Stimulated activated CD4-positive, alpha-beta T cell treated with anti-CD3 and anti-CD28 coated beads, Interleukin-1b, Interleukin-23, amount 100 ng/mL, for 1 hour (primary cell): ENCODE data around the gene ITPKC.
A peak's percentile ranks its signal among the peaks of the same experiment; 100 is the strongest.
"Not testable (repeated sequence)": the region's sequence is repeated elsewhere in the genome, so short reads cannot be mapped to it uniquely, and the experiment has no call there.

Experiments
- DNase-seq, 2 donors: peaks; one replicate each; pipeline ENCODE4 v3.0.0-alpha.2; 2020; ENCODE audit warnings: low read depth in 2 of 2

Gene ITPKC

DNA sequence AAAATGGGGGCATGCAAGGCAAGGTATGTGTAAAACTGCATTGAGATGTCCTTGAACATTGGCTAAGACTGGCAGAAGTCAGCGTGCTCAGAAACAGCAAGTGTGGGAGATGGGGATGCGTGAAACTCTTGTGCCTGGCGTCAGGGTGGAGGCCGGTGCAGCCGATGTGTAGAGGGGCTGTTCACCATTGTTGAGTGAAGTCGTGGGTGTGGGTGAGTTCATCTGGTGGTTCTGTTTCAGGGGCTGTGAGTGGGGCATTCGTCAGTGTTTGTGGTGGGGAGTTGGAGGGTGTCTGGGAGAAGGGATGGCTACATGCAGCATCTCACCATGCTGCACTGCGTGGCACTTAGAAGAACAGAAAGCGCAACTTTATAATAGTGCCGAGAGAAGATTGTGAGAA is 47.1 kb downstream of the ITPKC start:
- no peak for DNase-seq

DNA sequence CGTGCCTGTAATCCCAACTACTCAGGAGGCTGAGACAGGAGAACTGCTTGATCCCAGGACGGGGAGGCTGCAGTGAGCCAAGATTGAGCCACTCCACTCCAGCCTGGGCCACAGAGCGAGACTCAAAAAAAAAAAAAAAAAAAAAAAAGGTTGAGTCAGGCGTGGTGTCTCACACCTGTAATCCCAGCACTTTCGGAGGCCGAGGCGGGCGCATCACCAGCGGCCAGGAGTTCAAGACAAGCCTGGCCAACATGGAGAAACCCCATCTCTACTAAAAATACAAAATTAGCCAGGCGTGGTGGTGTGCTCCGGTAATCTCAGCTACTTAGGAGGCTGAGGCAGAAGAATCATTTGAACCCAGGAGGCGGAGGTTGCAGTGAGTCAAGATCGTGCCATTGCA is 49.5 kb downstream of the ITPKC start:
- DNase-seq: not testable (repeated sequence)

DNA sequence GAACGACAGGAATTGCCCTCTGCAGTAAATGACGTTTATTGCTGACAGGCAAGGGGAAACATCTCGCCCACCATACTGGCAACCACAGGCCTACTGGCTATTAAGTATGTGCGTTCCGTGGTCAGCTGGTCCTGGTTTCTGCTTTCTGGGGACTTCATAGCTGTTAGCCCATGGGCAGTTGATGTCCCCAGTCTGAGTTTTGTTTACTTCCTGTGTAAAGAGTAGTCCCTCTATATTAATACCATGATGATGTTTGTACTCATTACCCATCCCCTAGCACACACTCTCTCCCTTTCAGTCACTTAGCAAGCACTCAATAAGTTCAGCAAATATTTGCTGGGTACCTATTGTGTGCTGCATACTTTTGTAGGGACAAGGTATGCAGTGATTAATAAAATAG is 52.0 kb downstream of the ITPKC start:
- no peak for DNase-seq

DNA sequence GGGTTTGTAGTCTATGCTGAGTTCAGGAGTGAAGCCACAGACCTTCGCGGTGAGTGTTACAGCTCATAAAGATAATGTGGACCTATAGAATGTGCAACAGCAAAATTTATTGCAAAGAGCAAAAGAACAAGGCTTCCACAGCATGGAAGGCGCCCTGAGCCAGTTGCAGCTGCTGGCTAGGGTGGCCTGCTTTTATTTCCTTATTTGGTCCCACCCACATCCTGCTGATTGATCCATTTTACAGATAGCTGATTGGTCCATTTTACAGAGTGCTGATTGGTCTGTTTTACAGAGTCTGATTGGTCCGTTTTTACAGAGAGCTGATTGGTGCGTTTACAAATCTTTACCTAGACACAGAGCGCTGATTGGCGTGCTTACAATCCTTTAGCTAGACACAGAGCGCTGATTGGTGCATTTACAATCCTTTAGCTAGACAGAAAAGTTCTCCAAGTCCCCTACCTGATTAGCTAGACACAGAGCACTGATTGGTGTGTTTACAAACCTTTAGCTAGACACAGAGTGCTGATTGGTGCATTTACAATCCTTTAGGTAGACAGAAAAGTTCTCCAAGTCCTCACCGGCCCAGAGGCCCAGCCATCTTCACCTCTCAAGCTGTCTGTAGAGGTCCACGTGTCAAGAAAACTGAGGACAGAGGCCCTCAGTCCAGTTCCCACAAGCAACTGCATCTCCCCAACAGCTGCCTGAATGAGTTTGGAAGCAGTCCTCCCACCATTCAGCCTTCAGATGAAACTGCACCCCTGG is 54.4 kb downstream of the ITPKC start:
- not testable (repeated sequence) for DNase-seq

DNA sequence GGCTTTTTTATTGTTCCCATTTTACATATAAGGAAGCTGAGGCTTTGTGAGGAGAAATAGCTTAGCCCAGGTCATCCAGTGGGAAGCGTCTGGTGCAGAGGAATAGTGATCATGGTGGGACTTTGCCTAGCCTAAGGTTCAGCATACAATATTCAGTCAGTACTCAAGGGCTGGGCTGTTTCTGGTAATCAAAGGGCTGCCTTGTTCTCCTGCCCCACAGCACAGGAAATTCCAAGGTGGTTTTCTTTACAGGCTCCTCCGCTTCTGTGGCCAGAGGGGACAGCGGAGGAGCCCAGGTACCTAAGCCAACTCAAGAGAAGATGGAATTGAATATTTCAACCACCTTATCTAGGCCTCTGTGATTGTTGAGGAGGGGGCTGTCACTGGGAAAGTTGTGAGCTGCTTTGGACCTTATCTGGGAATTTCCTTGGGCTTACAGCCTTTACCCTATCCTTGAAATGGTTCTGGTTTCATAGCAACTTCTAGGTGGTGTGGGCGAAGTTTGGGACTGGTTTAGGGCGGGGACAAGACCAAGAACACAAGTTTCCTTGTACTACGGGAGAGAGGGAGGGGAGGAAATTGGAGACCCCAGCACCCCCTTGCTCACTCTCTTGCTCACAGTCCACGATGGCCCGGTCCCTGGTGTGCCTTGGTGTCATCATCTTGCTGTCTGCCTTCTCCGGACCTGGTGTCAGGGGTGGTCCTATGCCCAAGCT is 58.2 kb downstream of the ITPKC start, which contains the start of gene MIA:
Gene MIA, plus strand, starts transcription at position 606 of the 716 bp plus-strand sequence. Its CDS starts 22 bp downstream, at position 628.
- no peak for DNase-seq

DNA sequence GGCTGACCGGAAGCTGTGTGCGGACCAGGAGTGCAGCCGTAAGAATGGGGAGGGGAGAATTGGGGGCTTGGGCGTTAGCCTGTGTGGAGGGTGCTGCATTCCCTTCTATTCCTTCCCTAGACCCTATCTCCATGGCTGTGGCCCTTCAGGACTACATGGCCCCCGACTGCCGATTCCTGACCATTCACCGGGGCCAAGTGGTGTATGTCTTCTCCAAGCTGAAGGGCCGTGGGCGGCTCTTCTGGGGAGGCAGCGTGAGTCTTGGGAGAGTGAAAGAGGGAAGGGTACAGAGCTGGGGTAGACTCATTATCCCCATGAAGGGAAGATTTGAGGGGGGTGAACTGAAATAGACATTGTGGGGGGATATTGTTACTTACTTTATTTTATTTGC is 58.7 kb downstream of the ITPKC start:
- DNase-seq: no peak

DNA sequence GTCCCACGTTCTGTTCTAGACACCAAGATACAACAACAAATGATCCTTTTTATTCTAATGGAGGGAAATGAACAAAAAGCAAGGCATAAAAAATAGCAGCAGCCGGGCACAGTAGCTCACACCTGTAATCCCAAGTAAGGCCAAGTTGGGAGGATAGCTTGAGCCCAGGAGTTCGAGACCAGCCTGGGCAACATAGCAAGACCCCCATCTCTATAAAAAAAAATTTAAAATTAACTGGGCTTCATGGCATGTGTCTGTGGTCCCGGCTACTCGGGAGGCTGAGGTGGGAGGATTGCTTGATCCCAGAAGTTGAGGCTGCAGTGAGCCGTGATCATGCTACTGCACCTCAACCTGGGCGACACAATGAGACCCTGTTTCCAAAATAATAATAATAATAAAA is 59.5 kb downstream of the ITPKC start:
- no peak for DNase-seq

DNA sequence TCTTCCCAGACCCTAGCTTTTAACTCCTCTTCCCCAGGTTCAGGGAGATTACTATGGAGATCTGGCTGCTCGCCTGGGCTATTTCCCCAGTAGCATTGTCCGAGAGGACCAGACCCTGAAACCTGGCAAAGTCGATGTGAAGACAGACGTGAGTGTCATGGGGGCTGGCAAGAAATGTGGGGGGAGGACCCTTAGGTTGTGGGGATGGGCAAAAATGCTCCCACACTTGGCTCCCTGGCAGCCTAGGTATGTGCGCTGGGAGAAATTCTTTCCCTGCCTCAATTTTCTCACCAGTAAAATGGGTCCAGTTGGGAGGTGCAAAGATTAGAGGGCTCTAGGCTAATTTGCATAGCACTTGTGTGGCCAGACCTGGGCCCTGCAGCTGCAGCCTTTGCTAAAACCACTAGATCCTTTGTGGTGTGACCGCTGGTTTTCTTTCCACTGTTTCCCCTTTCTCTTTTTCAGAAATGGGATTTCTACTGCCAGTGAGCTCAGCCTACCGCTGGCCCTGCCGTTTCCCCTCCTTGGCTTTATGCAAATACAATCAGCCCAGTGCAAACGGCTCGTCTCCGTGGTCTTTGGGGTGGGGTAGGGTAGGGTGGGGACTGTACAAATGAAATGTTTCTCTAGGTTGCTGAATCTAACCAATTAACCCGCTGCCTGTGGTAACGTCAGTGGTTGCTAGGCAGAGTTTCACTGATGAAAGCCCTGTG is 60.2 kb downstream of the ITPKC start:
- peak; percentile 66 to 73 for DNase-seq

DNA sequence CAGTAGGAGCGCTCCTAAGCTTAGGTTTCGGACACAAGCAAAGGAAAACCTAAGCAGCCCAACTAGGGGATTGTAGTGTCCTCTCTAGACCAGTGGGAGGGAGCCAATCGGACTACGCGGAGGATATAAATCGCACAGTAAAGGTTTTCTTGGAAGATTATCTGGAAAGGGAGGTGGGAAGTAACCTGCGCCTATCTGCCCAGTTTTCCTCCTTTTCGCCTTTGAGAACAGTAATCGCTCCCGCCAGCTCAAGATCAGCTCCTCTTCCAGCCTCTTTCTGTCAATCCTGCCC is 60.7 kb downstream of the ITPKC start:
- no peak for DNase-seq

DNA sequence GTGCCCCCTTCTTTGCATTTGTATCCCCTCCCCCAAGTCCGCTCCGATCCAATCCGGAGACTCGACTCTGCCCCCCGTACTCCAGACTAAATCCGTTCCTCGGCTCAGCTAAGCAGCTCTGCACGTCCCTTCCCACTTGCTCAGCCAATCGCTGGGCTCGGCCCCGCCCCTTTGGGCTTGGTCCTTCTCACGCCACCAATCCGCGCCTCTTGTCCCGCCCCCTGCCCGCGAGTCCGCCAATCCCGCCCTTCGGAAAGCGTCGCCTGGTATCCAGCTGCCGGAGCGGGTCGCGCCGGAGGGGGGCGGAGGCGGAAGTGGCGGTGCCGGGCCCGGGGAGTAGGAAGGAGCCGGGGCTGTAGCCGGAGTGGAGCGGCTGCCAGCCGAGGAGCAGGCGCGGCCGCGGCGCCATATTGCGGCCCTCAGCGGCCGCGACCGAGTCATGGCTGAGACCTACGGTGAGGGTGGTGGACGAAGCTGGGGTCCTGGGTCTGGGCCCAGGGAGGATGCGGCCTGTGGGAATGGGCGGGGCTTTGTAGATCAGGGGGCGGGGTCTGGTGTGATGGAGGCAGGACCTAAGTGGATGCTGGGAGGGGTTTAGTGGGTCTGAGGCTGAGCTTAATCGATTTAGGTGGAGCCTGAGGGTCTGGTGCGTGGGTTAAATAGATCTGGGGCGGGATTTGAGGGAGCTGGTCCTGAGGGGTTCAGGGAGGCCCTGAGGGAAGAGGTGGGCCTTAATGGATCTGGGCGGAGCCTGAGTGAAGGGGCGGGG is 61.2 kb downstream of the ITPKC start, which contains the start of gene RAB4B:
Gene RAB4B, plus strand, starts transcription at position 311 of the 769 bp plus-strand sequence. Its CDS starts 129 bp downstream, at position 440.
- peak; percentile 99 to 100 for DNase-seq

DNA sequence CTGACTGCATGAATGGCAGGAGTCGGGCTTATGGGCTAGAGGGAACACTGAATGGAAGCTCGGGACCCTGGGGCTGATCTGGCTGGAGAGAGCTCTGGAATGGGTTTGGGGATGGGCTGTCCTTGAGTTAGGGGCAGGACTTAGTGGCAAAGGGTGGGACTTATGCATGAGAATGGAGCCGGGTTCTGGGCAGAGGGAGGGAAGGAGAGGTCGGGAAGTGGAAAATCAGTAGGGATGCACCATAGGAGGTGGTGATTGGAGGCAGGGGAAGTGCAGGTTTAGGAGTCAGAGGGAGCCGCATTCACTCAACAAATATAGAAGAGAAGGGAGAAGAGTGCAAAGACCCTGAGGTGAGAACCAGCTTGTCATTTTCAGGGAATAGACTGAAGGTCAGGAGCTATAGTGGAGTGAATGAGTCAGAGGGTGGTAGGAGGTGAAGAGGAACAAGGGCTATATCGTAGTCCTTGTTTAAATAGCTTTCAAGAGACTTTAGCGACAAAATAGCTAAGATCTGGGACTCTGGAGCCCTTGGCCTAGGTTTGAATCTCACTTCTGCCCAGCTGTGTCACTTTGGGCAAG is 61.9 kb downstream of the ITPKC start:
- DNase-seq: no peak

DNA sequence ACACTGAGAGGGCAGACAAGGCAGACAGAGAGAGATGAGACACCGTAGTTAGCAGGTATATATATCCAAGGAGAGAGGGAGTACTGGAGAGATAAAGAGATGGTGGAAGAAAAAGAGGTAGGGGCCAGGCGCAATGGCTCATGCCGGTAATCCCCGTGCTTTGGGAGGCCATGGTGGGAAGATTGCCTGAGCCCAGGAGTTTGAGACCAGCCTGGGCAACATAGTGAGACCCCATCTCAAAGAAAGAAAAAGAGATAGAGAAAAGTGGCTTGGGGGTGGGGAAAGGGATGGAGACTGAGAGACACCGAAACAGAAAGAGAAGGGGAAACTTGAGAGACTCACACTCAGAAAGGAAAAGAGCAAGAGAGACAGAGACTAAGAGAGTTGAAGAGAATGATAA is 63.7 kb downstream of the ITPKC start:
- DNase-seq: no peak

DNA sequence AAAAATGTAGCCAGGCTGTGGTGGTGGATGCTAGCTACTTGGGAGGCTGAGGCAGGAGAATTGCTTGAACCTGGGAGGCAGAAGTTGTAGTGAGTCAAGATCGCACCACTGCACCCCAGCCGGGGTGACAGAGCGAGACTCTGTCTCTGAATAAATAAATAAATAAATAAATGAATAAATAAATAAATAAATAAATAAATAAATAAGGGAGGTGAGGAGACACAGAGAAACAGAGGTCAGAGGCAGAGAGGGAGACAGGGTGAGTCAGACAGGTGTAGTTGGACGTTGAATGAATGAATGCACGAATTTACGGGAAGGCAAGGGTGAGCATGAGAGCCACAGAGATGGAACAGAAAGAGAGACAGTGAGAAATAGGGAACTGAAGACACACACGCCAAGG is 64.2 kb downstream of the ITPKC start:
- no peak for DNase-seq

DNA sequence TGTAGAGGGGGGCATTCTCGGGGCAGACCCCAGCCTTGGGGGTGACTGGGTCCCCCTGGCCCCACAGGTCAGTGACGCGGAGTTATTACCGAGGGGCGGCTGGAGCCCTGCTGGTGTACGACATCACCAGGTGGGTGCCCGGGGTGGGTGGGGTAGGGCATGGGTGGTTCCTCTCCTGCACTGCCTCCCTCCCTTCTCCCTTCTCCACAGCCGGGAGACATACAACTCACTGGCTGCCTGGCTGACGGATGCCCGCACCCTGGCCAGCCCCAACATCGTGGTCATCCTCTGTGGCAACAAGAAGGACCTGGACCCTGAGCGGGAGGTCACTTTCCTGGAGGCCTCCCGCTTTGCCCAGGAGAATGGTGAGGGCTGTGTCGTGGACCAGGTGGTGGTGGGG is 66.8 kb downstream of the ITPKC start:
- DNase-seq: no peak

DNA sequence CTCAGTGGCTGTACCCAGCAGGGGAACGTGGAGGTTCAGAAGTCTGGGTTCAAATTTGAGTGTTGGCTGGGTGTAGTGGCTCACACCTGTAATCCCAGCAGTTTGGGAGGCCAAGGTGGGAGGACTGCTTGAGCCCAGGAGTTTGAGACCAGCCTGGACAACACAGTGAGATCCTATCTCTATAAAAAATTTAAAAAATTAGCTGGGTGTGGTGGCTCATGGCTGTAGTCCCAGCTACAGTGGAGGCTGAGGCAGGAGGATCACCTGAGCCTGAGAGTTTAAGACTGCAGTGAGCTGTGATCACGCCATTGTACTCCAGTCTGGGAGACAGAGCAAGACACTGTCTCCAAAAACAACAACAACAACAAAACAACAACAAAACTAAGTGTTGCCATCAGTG is 67.2 kb downstream of the ITPKC start:
- not testable (repeated sequence) for DNase-seq

DNA sequence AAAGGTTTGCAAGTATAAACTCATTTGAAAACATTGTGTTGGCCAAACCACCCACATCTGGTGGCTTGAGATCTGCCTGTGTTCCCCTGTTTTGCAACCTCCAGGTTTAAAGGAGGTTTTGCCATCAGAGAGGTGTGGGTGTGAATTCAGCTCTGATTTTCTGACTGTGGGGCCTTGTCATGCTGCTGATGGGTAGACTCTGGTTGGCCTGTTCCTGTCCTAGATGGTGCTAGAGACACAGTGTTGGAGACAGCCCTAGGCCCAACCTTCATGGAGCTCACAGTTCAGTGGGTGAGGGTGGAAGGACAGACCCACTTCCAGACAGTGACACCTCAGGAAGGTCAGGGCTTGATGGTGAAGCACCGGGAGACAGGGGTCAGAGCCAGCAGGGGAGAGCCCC is 68.6 kb downstream of the ITPKC start:
- DNase-seq: no peak

DNA sequence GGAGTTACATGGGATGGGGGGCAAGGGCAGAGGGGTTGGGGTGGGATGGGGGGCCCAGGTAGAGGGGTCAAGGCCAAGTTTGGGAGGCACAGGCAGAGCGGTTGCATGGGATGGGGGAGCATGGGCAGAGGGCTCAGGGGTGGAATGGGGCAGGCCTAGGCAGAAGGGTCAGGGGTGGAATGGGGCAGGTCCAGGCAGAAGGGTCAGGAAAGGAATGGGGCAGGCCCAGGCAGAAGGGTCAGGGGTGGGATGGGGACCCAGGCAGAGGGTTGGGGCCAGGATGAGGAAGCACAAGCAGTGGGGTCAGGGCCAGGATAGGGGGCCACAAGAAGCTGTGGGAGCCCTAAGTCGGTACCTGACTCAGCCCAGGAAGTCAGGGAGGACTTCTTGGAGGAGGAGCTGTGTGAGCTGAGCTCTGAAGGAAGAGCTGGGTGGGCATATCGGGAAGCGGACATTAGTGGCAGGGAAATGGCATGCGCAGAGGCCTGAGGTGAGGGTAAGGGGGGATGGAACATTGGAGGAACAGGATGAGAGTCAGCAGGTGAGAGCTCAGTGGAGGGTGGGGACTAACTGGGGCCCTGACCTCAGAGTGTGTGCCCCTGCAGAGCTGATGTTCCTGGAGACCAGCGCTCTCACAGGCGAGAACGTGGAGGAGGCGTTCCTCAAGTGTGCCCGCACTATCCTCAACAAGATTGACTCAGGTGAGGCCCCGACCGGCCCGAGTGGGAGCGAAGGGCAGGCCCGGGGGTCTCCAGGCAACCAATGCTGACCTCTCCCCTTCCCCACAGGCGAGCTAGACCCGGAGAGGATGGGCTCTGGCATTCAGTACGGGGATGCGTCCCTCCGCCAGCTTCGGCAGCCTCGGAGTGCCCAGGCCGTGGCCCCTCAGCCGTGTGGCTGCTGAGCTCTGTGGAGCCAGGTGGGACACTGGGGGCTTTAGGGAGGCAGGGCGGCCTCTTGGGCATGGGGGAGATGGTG is 69.4 kb downstream of the ITPKC start:
- DNase-seq: no peak
